IMR-90 (cell line): ENCODE results near the gene CNGB1.

Source experiments
- BHLHE40 ChIP-seq: fragments of 150-350 bp; IDR thresholded peaks from 2 replicates; pipeline ENCODE4 v1.6.1; 2016; ENCODE audit warnings: mild to moderate bottlenecking, low read depth, low read length
- CEBPB ChIP-seq: IDR thresholded peaks from 2 replicates; pipeline ENCODE4 v1.6.1; 2012; ENCODE audit warnings: low read depth, low read length, improper control_type of control experiment
- CTCF ChIP-seq: conservative IDR thresholded peaks from 2 replicates; pipeline ENCODE4 v1.5.1; 2012; ENCODE audit warnings: mild to moderate bottlenecking, low read depth, low read length, improper control_type of control experiment
- MAZ ChIP-seq: IDR thresholded peaks from 2 replicates; pipeline ENCODE4 v1.6.1; 2012; ENCODE audit warnings: low read depth, mild to moderate bottlenecking, low read length, improper control_type of control experiment, moderate library complexity, borderline replicate concordance
- MXI1 ChIP-seq: IDR thresholded peaks from 2 replicates; pipeline ENCODE4 v1.6.1; 2012; ENCODE audit warnings: low read depth, mild to moderate bottlenecking, low read length, moderate library complexity, borderline replicate concordance
- POLR2A ChIP-seq: IDR thresholded peaks from 2 replicates; pipeline ENCODE4 v1.6.1; 2012; ENCODE audit warnings: mild to moderate bottlenecking, low read depth, low read length
- RFX5 ChIP-seq: IDR thresholded peaks from 2 replicates; pipeline ENCODE4 v1.8.0; 2012; ENCODE audit warnings: low read depth, mild to moderate bottlenecking, low read length, moderate library complexity
- SMC3 ChIP-seq: fragments of 150-350 bp; IDR thresholded peaks from 2 replicates; pipeline ENCODE4 v1.6.1; 2016; ENCODE audit warnings: low read depth, mild to moderate bottlenecking, antibody characterized with exemption, low read length, moderate library complexity

- no peak for TF ChIP-seq SMC3
- TF ChIP-seq CTCF: no peak
- TF ChIP-seq RFX5: no peak
- TF ChIP-seq POLR2A: no peak
- TF ChIP-seq MAZ: no peak
- no peak for TF ChIP-seq MXI1
- TF ChIP-seq BHLHE40: no peak
- no peak for TF ChIP-seq CEBPB
Observed at GRCh38 chr16:57923841-57924240, 47.1 kb downstream of the CNGB1 start.
